GF-D8 (cell line): ENCODE measurements around the gene GSTO1.

Experiments
- DNase-seq: peaks from one replicate; lab custom pipeline; 2025; lab: John Stamatoyannopoulos, UW

GSTO1 gene

DNA sequence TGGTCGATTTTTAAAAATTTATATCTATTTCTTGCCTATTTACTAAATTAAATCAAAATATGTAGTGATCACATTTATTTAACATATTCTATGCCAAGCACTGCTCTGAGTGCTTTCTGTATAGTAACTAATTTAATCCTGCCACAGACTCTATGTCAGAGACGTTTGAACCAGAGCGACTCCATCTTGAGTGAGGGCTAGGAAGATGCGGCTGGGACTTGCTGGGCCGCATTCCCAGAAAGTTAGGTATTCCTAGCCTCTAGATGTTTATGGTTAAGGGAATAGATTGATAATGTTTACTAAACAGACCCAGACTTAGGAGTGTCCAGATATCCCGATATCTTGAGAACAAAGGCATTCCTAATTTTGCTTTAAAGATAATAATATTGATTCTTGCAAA is 3.2 kb upstream of the GSTO1 start:
- no peak for DNase-seq

DNA sequence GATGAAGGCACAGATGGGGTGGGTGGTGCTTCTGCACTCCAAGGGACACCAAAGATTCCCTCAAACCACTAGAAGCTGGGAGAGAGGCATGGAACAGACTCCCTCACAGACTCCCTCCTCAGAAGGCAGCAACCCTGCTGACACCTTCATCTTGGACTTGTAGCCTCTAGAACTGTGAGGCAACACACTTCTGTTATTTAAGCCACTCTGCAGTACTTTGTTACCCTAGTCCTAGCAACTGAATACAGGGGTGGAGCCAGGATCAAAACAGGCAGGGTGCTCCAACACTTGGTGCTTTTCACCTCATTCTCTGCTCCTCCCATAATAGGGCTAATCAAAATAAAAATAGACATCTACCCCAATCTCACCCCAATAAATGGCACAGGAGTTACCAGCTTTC is 2.3 kb upstream of the GSTO1 start:
- DNase-seq, result no peak

DNA sequence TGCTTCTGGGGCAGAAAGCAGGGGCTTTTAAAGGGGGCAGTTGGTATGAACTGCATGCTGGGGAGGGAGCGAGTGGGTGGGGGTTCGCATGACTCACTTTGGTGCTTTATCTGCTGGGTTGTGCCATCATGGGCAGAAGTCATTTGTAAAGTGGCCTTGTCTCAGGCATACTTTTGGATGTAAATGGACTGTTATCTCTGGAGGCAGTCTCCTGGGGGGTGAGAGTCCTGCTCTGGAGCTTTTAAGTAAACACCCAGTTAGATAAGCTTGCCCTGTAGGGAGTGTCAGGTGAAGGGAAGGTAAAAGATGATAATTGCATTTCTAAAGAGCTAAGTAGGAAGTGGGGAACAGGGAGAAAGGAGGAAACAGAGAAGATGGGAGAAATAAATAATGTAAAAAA is 1.6 kb upstream of the GSTO1 start:
- no peak for DNase-seq

DNA sequence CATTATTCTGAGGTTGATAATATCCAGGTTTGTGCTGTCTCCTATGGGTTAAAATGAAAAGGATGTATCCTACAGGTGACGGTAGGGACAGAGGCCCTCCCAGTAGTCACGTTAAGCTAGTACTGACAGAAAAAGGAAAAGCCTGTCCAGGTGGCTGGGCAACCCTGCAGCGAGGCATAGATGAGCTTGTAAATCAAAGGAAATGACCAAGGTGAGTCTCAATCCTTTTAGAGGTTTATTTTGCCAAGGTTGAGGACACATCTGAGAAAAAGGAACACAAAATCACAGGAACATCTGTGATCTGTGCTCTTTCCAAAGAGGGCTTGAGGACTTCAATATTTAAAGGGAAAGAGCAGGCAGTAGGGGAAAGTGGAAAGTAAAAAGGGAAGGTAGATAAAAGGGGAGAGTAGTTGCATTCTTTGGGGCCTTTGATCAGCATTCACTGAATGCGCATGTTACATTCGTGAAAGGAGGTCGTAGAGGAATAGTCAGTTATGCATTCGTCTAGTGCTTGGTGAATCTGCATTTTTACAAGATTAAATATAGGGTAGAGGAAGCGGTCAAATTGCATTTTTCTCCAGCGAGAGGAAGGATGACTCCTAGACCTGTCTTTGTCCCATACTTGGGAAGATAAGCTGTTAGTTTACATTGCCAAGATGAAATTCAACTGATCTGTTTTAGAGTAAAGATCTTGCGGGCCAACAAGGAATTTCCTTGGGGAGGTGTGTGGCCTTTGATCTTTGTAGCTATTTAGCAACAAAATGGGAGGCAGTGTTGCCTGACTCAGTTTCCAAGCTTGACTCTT is 884 bp upstream of the GSTO1 start:
- no peak for DNase-seq

DNA sequence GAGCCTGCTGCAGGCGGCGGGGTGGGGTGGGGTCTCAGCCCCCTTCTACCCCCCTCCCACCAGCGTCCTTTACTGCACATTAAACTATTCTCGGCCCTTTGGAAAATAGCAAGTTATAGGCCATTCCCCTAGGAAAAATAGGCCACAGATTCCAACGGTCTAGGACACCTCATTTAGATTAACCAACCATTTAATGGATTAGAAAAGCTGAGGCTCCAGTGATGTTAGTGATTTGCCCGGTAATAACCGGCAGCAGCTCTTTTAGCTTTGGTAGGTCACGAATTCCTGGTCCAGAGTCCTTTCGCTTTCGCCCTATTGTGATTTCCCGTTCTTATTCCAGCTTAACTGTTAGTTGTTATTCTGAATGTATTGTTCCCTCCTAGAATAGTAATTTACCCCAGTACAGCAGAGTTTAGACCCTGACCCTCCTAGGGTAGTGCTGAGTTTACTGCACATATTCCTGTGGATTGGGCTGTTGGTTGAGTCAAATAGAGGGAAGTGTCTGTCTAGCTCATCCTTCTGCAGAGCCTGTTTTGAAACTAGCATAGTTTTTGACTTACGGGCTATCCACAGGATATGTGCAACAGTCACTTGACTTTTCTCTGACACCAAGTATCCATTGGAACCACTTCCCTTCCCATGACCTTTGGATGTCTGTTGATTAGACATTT is 754 bp downstream of the GSTO1 start:
- peak; percentile 50 for DNase-seq

DNA sequence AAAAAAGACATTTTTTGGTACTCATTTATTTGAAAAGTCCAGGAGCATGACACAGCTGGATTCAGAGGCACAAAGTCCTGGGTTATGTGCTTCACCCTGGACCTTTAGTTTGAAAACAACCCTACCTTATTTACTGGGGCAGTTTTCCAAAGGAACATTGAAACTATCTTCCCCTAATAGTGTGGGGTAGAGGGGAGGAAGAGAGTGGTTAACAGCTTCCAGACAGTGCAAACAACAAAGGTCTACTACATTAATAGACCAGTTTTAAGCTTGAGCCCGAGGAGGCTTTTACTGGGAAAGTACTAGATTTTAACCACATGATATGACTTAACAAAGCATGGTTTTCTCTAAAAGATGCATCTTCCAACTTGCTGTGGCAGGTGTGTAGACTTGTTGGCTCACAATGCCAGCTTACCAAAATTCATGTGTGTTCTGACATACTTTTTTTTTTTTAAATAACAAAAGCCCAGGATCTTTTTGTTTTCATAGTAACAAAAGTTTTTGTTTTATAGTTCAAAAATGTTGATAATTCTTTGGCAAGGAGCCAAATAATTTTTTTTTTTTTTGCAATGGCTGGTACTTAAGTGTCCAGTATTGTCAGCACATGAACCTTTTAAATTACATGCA is 1.8 kb downstream of the GSTO1 start:
- no peak for DNase-seq

DNA sequence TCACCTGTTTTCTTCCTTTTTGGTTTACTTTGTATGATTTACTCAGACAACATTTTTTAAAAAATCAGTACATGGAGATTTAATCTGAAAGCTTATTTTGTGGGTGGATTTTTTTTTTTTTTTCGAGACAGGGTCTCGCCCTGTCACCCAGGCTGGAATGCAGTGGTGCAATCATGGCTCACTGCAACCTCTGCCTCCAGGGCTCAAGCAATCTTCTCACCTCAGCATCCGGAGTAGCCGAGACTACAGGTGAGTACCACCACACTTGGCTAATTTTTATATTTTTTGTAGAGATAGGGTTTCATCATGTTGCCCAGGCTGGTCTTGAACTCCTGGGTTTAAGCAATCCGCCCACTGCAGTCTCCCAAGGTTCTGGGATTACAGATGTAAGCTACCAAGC is 2.5 kb downstream of the GSTO1 start:
- DNase-seq, result no peak

DNA sequence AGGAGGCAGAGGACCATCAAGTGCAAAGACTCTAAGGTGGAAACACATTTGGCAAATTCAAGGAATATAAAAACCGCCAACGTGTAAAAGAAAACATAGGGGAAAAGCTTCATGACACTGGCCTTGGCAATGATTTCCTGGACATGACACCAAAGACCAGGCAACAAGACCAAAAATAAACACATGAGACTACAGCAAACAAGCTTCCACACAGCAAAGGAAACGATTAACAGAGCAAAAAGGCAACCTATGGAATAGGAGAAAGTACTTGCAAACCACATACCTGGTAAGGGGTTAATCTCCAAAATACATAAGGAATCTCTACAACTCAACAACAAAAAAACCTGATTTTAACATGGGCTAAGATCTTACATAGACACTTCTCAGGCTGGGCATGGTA is 3.5 kb downstream of the GSTO1 start:
- no peak for DNase-seq

DNA sequence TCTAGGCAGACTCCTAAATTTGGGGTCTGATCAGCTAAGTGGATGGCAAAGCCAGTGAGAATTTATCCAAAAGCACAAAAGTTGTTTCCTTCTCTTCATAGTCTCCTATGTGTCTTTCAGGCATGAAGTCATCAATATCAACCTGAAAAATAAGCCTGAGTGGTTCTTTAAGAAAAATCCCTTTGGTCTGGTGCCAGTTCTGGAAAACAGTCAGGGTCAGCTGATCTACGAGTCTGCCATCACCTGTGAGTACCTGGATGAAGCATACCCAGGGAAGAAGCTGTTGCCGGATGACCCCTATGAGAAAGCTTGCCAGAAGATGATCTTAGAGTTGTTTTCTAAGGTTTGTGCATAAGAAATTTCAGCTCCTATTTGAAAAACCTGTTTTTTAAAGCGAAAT is 4.8 kb downstream of the GSTO1 start:
- no peak for DNase-seq

DNA sequence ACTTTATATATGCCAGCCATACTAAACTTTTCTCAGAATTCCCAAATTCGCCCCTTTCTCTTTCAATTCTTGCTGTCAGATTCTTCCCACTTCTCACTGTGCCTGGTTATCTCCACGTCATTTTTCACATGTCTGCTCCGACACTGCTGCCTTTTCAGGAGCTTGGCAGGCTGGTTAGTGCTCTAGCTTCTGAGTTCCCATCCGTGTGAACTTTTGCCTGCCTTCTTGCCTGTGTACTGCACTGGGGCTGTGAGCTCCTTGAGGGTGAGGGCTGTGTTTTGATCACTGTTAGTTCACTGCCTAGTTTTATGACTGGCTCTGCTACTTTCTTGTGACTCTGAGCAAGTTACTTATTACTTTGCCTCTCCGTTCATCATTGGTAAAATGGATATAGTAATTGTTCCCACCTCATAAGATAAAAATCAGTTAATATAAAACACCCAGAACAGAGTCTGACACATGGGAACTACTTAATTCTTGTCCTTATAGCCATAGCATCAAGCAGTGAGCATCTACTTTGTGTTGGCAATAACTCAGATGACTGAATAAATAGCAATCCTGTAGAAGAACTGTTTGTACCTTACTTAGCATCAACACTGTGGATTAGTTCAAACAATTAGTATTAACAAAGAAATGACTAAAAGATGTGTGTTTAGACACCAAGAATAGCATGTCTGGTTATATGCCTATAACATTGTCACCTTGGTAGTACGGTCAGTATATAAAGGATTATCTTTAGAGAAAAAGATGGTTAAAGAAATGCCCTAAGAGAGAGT is 5.5 kb downstream of the GSTO1 start:
- DNase-seq, result no peak

DNA sequence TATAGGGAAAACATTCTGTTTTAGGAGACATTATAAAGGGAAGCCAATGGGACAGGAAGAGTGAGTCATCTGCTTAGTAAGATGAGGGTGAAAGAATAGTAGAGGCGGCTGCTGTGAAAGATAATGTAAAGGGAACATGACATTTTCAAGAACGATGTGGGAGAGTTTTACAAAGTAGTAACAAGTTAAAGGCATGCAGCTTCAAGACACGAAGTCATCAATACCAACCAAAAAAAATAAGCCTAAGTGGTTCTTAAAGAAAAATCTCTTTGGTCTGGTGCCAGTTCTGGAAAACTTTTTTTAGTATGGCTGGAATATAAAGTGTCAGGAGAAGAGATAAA is 6.1 kb downstream of the GSTO1 start:
- DNase-seq, result no peak

DNA sequence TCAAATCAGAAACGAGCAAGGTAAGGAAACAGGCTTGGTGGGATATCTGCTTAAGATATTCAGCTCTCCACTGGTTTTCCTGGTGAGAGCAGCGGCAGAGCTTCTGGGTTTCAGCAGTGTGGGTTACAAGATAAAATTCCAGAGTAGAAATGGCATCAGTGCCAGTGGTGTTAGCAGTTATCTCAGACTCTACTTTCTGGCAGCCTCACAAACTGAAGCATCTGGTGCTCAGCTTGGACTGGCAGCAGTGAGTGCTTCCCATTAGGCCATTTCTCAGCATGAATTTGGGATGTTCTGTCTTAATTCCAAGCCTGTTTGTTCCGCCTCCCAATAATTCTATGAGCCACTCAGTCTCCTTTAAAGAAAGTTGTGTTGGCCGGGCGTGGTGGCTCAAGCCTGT is 7.4 kb downstream of the GSTO1 start:
- no peak for DNase-seq

DNA sequence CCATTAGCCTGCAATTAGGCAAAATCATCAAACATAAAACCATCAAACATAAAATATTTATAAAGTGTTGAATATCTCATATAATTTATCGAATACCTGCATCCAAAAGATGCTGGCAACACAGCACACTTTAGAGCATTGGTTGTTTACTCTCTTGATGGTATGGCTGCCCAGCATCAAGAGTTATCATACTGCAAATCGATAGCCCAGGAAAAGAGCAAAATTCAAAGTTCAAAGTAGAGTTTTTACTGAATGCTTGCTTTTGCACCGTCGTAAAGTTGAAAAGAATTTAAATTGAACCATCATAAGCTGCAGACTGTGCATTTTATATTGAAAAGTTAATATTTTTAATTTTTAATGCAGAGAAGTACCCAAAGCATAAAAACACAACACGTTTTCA is 10.1 kb downstream of the GSTO1 start:
- no peak for DNase-seq

DNA sequence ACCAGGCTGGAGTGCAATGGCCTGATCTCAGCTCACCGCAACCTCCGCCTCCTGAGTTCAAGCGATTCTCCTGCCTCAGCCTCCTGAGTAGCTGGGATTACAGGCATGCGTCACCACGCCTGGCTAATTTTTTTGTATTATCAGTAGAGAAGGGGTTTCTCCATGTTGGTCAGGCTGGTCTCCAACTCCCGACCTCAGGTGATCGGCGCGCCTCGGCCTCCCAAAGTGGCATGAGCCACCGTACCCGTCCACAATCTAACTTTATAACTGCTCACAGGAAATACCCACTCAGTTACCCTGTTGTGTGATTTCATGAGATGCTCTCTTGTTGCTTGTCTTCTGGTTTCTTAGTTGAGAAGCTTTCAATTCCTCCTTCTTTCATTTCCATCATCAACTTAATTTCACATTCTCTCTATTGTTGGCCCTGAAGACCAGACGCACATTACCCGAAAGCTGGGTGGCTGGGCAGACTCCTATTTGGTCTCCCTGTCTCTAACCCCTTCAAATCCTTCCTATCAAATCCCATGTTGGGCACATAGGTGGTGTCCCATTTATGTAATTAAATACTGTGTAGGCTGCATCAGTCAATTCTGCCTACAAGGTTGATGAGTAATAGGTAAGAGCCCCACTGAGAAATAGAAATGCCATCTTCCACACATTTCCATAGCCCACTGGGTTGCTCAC is 13.2 kb downstream of the GSTO1 start:
- no peak for DNase-seq

DNA sequence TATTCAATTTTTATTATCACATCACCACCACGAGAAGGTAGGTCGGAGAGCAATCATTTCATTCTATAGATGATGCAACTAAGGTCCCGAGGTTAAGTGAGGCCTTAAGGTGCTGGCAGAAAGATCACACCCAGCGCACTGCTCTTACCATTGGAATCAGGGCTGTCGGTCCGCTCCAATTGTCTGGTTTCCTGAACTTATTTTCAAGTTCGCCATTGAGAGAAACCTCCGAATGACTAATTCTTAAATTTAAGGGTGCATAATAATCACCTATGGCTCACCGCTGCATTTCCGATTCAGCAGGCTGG is 13.7 kb downstream of the GSTO1 start:
- DNase-seq, result no peak

DNA sequence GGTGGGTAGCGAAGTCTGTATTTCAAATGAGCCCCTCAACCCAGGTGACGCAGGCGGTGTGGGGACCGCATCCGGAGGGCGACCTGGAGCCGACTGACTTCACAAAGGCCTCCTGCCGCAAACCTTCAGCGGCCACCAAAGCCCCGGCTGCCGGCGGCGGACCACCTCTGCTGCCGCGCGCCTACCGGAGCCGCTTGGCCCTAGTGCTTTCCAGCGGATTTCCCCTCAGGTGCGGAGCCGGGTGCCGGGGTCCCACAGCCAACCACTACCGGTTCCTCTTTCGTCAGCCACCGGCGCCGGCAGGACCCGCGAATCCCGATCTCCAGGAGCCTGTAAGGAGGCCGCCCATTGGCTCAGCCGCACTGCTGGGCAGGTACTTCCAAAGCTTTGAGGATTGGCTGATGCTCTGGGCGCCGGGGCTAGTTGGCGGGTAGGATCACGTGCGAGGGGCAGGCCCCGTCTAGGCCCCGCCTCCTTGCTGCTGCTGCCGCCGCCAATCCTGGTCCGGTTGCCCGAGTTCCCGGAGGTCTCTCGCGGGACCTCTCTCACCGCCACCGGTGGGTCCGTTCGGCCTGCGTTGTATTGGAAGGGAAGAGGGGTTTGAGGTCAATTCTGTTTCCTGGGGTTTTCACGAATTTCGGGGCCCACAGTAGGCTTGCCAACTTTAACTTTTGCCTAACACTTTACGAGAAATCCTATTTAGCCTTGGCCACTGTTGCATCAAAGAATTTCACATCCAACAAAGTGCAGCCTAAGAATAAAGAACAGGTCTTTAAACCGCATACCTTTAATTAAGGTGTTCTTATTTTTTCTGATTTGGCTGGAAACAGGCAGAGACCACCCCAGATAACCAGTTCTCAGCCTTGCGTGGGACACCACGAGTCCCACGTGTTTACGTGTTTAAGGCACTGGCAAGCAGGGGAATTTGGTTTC is 14.3 kb downstream of the GSTO1 start, which contains the start of gene GSTO2:
GSTO2 (plus strand) TSS at position 472 of the 933 bp plus-strand sequence. CDS start 5,732 bp downstream, outside the sequence.
- peak; percentile 95 for DNase-seq

DNA sequence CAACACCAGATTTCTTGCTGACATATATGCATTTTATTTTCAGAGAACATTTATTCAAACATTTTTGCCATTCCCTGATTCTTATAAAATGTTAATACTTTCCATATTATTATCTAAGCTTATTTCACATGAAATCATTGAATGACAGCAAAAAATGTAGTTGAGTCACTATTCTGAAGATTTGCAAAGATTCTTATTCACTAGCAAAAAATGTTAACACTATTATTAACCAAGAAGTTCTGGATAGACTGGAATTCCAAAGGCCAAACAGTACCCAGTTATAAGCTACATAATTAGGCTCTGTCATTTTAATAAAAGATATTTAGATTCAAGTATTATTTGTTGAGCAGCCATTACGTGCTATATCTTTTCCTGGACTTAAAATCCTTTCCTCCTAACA is 18.6 kb downstream of the GSTO1 start:
- no peak for DNase-seq

DNA sequence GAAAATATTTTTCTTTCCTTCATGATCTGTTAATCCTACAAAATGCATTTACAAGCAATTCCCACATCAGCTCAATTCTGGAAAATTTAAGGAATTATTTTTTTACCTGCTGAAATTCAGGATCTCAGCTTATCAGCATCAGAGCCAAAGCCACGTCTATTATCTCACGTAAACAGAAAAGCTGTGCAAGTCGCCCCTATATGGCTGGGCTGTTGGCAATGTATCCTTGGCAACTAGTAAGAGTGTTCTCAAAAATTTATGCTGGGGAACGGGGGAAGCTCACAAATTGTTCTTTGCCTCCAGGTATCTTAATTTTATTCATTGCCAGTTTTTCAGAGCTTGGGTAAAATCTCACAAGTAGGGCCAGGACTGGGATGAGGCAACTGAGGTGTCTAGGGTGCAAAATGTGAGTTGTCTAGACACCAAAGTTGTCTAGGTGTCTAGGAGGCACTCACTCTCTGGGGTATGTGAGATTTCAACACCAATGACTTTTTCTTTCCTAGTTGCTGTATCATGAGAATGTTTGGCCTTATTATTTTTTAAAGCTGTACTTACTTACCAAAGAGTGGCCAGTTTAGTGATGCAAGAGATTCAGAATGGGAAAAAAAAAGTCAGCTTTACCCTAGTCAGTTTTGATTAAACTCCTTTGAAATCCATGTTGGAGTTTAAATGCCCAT is 19.3 kb downstream of the GSTO1 start:
- no peak for DNase-seq

DNA sequence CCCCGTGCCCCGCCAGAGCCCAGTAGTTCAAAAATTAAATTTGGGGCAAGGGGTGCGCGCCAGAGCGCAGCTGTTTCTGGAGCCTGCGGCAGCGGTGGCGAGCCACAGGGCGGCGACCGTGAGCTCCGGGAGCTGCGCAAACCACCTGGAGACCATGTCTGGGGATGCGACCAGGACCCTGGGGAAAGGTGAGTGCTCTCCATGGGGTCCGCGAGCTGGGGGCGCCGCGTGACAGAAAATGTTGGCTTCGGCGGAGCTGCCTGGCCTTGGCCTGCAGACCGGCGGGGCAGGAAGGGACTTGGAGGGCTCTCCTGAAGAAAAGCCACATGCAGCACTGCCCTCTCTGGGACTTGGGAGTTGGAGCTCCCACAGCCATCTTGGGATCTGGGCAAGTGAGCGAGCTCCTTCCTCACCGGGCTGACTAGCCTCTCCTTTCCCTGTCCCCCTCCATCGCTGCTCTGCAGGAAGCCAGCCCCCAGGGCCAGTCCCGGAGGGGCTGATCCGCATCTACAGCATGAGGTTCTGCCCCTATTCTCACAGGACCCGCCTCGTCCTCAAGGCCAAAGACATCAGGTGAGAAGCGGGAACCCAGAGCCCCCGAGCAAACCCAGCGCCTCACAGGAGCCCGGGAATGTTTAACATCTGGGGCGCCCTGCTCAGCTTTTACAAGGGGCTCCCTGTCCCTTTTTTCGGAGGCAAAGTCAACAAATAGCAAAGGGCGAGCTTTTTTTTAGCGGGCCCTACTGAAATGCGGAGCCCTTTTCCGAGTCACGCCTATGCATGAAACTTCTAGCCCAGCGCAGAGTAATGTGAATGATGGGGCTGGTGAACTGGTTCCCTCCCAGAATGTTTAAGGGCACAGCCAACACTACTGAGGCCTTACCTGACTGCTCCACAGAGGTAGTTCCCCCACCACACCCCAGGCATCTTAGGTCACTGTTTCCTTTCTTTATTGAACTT is 20.4 kb downstream of the GSTO1 start:
- no peak for DNase-seq
